Keratinocyte (primary cell): ENCODE measurements around the gene IGFBP4. TPM values are rescaled to one million over a fixed set of nuclear protein-coding genes. Genes with fewer than 3 reads are reported as not detected.
"Not testable (repeated sequence)": the region's sequence is repeated elsewhere in the genome, so short reads cannot be mapped to it uniquely, and the experiment has no call there.

Experiments
- DNase-seq: peaks from one replicate; pipeline ENCODE4 v3.0.0-alpha.2; 2011; ENCODE audit warnings: low read depth, missing footprints, low spot score
- FAIRE-seq: peaks from 2 replicates; lab custom pipeline; 2011; peaks lifted over from hg19 to GRCh38; lab: Jason Lieb, UNC
- H2AFZ ChIP-seq: 2 replicates; pipeline ENCODE4 v1.6.0; 2012; ENCODE audit warnings: low read length, control low read depth, inconsistent platforms; ENCODE audit not compliant: control insufficient read depth
- H3K27ac ChIP-seq: 2 replicates; pipeline ENCODE4 v1.5.1; 2011; ENCODE audit warnings: low read length; ENCODE audit not compliant: control insufficient read depth, insufficient read depth
- H3K27me3 ChIP-seq: 3 replicates; pipeline ENCODE4 v1.6.0; 2011; ENCODE audit warnings: low read length; ENCODE audit not compliant: control insufficient read depth, insufficient read depth; ENCODE audit errors: extremely low read depth
- H3K36me3 ChIP-seq, 2 experiments: 2 replicates in 1 of 2; 3 replicates in 1 of 2; pipeline ENCODE4 v1.5.1; 2011; ENCODE audit warnings: low read length in 2 of 2, mild to moderate bottlenecking in 1 of 2; ENCODE audit not compliant: control insufficient read depth in 2 of 2, insufficient read depth in 2 of 2; ENCODE audit errors: extremely low read depth in 1 of 2
- H3K4me1 ChIP-seq: 3 replicates; pipeline ENCODE4 v1.5.1; 2011; ENCODE audit warnings: low read length; ENCODE audit not compliant: control insufficient read depth, insufficient read depth; ENCODE audit errors: extremely low read depth
- H3K4me2 ChIP-seq: 3 replicates; pipeline ENCODE4 v1.6.0; 2011; ENCODE audit warnings: low read depth, low read length; ENCODE audit not compliant: control insufficient read depth, insufficient read depth; ENCODE audit errors: extremely low read depth
- H3K4me3 ChIP-seq, 3 experiments: fragments of 200-600 bp in 1 of 3; sonication (generic) in 1 of 3; 2 replicates in 2 of 3; 3 replicates in 1 of 3; pipeline ENCODE4 v1.5.1; 2011 to 2016; ENCODE audit warnings: low read length in 3 of 3, mild to moderate bottlenecking in 3 of 3, control low read depth in 2 of 3, inconsistent platforms in 1 of 3, low read depth in 1 of 3, mixed read lengths in 1 of 3, mixed run types in 1 of 3, moderate library complexity in 1 of 3; ENCODE audit not compliant: control insufficient read depth in 2 of 3, insufficient read depth in 2 of 3; ENCODE audit errors: extremely low read depth in 1 of 3
- H3K79me2 ChIP-seq: 2 replicates; pipeline ENCODE4 v1.6.0; 2012; ENCODE audit warnings: low read length; ENCODE audit not compliant: control insufficient read depth, insufficient read depth
- H3K9ac ChIP-seq: 3 replicates; pipeline ENCODE4 v1.6.0; 2011; ENCODE audit warnings: low read length; ENCODE audit not compliant: control insufficient read depth, insufficient read depth; ENCODE audit errors: extremely low read depth
- H3K9me1 ChIP-seq: 3 replicates; pipeline ENCODE4 v1.6.0; 2011; ENCODE audit warnings: low read length; ENCODE audit not compliant: control insufficient read depth, insufficient read depth; ENCODE audit errors: extremely low read depth
- H3K9me3 ChIP-seq: 2 replicates; pipeline ENCODE4 v1.5.1; 2012; ENCODE audit warnings: low read depth, low read length; ENCODE audit not compliant: control insufficient read depth
- H4K20me1 ChIP-seq: 3 replicates; pipeline ENCODE4 v1.6.0; 2011; ENCODE audit warnings: low read length; ENCODE audit not compliant: control insufficient read depth, insufficient read depth; ENCODE audit errors: extremely low read depth
- EZH2 ChIP-seq: IDR thresholded peaks from one replicate; pipeline ENCODE4 v1.6.1; 2012; ENCODE audit warnings: inconsistent platforms, mild to moderate bottlenecking, low read length, moderate library complexity
- dilution Hi-C: fragments of 300-500 bp; cut with MboI; formaldehyde crosslinking; loops from one replicate; pipeline ENCODE4 v1.7.0; 2020; ENCODE audit warnings: low sequenced_read_pairs; ENCODE audit not compliant: extremely low pct_ligation_motif_present
- polyA plus RNA-seq, 5 experiments: library from polyadenylated mRNA; depleted of rRNA in 3 of 5; stranded (reverse) in 3 of 5; stranded (forward) in 1 of 5; unstranded in 1 of 5; fragments of >200 nt; gene quantifications; 1 replicate in 1 of 5; 2 replicates in 3 of 5; 3 replicates in 1 of 5; pipeline versions ENCODE4 v1.2.1 to v1.2.3, GENCODE V29; 2011 to 2012; ENCODE audit warnings: missing spikeins in 2 of 5, low read depth in 1 of 5, low replicate concordance in 1 of 5
- TF ChIP-seq, protein P1 (sequence below), 3 experiments: IDR thresholded peaks in 1 of 3; conservative IDR thresholded peaks in 1 of 3; optimal IDR thresholded peaks in 1 of 3; 2 replicates in 2 of 3; 3 replicates in 1 of 3; pipeline versions ENCODE3 to v1.5.1; 2011; ENCODE audit warnings: low read length in 3 of 3, mild to moderate bottlenecking in 3 of 3, moderate library complexity in 2 of 3, control low read depth in 1 of 3, inconsistent platforms in 1 of 3; ENCODE audit not compliant: insufficient read depth in 2 of 3; ENCODE audit errors: extremely low read depth in 1 of 3

The IGFBP4 gene
- polyA plus RNA-seq, 1 donor (not counting 4 experiments of a cell fraction or from before 2014, with no cell fraction given): 6.0 TPM

DNA sequence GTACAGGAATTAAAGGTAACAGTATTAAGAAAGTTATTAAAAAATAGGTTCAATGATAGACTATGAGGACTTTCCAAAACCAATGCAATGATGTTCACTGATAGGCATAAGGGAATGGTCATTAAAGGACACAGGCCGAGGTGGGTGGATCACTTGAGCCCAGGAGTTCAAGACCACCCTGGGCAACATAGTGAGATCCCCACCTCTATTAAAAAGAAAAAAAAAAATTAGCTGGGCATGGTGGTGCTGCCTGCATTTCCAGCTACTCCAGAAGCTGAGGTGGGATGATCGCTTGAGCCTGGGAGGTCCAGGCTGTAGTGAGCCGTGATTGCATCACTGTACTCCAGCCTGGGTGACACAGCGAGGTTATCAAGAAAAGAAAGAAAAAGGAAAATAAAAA lies 31.4 kb upstream of the IGFBP4 start:
- dilution Hi-C loops: loop anchor here (10.0 kb wide), 1 partner anchor 153 kb away; the partner anchor contains the start of gene CCR7
- Histone ChIP-seq H3K4me1 (peaks cover 16% of the 10 kb centered on the region), H3K9me3 (no peaks in the 10 kb centered on the region), H3K4me3 (no peak overlapping the region), H3K4me2 (no peak overlapping the region), H3K9ac (no peak overlapping the region), H3K27ac (no peak overlapping the region), H3K9me1 (no peaks in the 10 kb centered on the region), H2AFZ (no peak overlapping the region), H3K27me3 (no peaks in the 10 kb centered on the region), H3K79me2 (peaks cover 21% of the 10 kb centered on the region), H4K20me1 (no peaks in the 10 kb centered on the region), H3K36me3 (peaks cover 0 to 19% of the 10 kb centered on the region in 2 experiments)
- TF ChIP-seq EZH2: no peak
- TF ChIP-seq, protein P1, sequence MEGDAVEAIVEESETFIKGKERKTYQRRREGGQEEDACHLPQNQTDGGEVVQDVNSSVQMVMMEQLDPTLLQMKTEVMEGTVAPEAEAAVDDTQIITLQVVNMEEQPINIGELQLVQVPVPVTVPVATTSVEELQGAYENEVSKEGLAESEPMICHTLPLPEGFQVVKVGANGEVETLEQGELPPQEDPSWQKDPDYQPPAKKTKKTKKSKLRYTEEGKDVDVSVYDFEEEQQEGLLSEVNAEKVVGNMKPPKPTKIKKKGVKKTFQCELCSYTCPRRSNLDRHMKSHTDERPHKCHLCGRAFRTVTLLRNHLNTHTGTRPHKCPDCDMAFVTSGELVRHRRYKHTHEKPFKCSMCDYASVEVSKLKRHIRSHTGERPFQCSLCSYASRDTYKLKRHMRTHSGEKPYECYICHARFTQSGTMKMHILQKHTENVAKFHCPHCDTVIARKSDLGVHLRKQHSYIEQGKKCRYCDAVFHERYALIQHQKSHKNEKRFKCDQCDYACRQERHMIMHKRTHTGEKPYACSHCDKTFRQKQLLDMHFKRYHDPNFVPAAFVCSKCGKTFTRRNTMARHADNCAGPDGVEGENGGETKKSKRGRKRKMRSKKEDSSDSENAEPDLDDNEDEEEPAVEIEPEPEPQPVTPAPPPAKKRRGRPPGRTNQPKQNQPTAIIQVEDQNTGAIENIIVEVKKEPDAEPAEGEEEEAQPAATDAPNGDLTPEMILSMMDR (optimal IDR thresholded peaks at IDR 0.05 in 1 of 3, IDR thresholded peaks at IDR 0.05 in 1 of 3, conservative IDR thresholded peaks at IDR 0.05 in 1 of 3; ENCODE audit: extremely low read depth in 1 of 3, insufficient read depth in 2 of 3, low read length in 3 of 3): no peak
- FAIRE-seq: no peak
- DNase-seq: no peak

DNA sequence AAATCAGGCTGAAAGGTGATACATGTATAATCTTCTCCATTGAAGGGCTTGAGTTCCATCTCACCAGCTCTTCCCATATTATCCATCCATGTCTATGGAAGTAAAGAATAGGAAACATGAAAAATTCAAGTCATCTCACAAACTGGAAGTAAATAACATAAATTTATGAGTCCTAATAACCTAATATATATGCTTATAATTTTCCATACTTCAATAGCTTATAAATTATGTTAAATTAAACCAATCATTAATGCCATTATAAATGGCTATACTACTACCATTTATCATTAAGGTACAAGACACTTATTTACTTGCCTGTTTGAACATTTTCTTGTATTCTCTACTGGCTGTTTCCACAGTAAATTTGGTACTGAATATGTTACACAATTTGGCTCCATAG lies 30.4 kb upstream of the IGFBP4 start:
- peaks cover 29% of the 10 kb centered on the region for H3K79me2 ChIP-seq
- H3K9ac ChIP-seq: no peak overlapping the region
- peaks cover 0 to 16% of the 10 kb centered on the region in 2 experiments for H3K36me3 ChIP-seq
- H3K27me3 ChIP-seq: no peaks in the 10 kb centered on the region
- H2AFZ ChIP-seq: no peak overlapping the region
- H3K27ac ChIP-seq: no peak overlapping the region
- DNase-seq (no peak), FAIRE-seq (no peak)
- no peaks in the 10 kb centered on the region for H4K20me1 ChIP-seq
- dilution Hi-C loops: loop anchor here (10.0 kb wide), 1 partner anchor 152 kb away; the partner anchor contains the start of gene CCR7
- no peak overlapping the region for H3K4me3 ChIP-seq
- H3K4me1 ChIP-seq: peaks cover 16% of the 10 kb centered on the region
- H3K4me2 ChIP-seq: no peak overlapping the region
- H3K9me1 ChIP-seq: no peaks in the 10 kb centered on the region
- no peak for TF ChIP-seq EZH2
- TF ChIP-seq, protein P1 (optimal IDR thresholded peaks at IDR 0.05 in 1 of 3, IDR thresholded peaks at IDR 0.05 in 1 of 3, conservative IDR thresholded peaks at IDR 0.05 in 1 of 3; ENCODE audit: extremely low read depth in 1 of 3, insufficient read depth in 2 of 3, low read length in 3 of 3): no peak
- H3K9me3 ChIP-seq: no peaks in the 10 kb centered on the region

DNA sequence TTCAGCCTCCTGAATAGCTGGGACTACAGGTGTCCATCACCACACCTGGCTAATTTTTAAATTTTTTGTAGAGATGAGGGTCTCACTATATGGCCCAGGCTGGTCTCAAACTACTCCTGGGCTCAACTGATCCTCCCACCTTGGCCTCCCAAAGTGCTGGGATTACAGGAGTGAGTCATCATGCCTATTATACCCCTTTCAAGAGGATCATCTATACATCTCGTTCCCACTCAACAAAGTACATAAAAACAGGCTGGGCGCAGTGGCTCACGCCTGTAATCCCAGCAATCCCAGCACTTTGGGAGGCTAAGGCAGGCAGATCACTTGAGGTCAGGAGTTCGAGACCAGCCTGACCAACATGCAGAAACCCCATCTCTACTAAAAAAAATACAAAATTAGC lies 28.9 kb upstream of the IGFBP4 start:
- H3K9me1 ChIP-seq, H3K9me3 ChIP-seq, H3K27me3 ChIP-seq, H3K4me3 ChIP-seq, H3K4me2 ChIP-seq, H4K20me1 ChIP-seq, H3K9ac ChIP-seq, DNase-seq, H2AFZ ChIP-seq, H3K27ac ChIP-seq, FAIRE-seq: not testable (repeated sequence)
- dilution Hi-C loops: loop anchor here (10.0 kb wide), 1 partner anchor 150 kb away; the partner anchor contains the start of gene CCR7
- Histone ChIP-seq H3K4me1 (peaks cover 16% of the 10 kb centered on the region), H3K36me3 (peaks cover 0 to 16% of the 10 kb centered on the region in 2 experiments), H3K79me2 (peaks cover 29% of the 10 kb centered on the region)
